Fibroblast of skin of back (primary cell): ENCODE data around the gene ARHGAP22.
A peak's percentile ranks its signal among the peaks of the same experiment; 100 is the strongest.

ENCODE experiments used
- DNase-seq: peaks from one replicate; pipeline ENCODE4 v3.0.0-alpha.2; 2013

ARHGAP22 gene

GRCh38 chr10:48412933-48413332 lies 191.9 kb downstream of the ARHGAP22 start:
- DNase-seq = no peak

GRCh38 chr10:48412081-48412480 lies 192.8 kb downstream of the ARHGAP22 start:
- no peak for DNase-seq

GRCh38 chr10:48411510-48411909 lies 193.4 kb downstream of the ARHGAP22 start:
- DNase-seq = no peak

GRCh38 chr10:48410503-48410902 lies 194.4 kb downstream of the ARHGAP22 start:
- DNase-seq = no peak

- no peak for DNase-seq
These were observed 198.2 kb downstream of the ARHGAP22 start for GRCh38 chr10:48406658-48407057.

- peak; percentile 43 for DNase-seq
These were observed 198.7 kb downstream of the ARHGAP22 start for GRCh38 chr10:48406204-48406603.

GRCh38 chr10:48404646-48405045 lies 200.2 kb downstream of the ARHGAP22 start:
- DNase-seq = no peak

GRCh38 chr10:48400850-48401220 lies 204.0 kb downstream of the ARHGAP22 start:
- no peak for DNase-seq

- DNase-seq = peak; percentile 68
These were observed 204.6 kb downstream of the ARHGAP22 start for GRCh38 chr10:48400129-48400849.

GRCh38 chr10:48399551-48399950 lies 205.3 kb downstream of the ARHGAP22 start:
- DNase-seq = no peak

GRCh38 chr10:48399056-48399541 lies 205.8 kb downstream of the ARHGAP22 start:
- no peak for DNase-seq

- DNase-seq = no peak
These were observed 206.6 kb downstream of the ARHGAP22 start for GRCh38 chr10:48398261-48398660.
